Stimulated activated effector memory CD8-positive, alpha-beta T cell treated with anti-CD3 and anti-CD28 coated beads, Interleukin-12 subunit alpha, Interleukin-12 subunit beta, amount 100 ng/mL, for 72 hours (primary cell): ENCODE measurements around the gene CEMP1.
"Not testable (repeated sequence)": the region's sequence is repeated elsewhere in the genome, so short reads cannot be mapped to it uniquely, and the experiment has no call there.

ENCODE experiments used
- ATAC-seq: fragments of 150-1000 bp; cut with Tn5 transposase; 2 replicates; pipeline ENCODE4 v1.10.0; 2021
- DNase-seq, 2 donors: peaks; one replicate each; pipeline ENCODE4 v3.0.0; 2021 to 2022; ENCODE audit warnings: low spot score in 2 of 2
- H3K27ac Mint-ChIP-seq: one replicate; pipeline ENCODE4 v1.8.0; 2022; ENCODE audit warnings: mild to moderate bottlenecking, mixed read lengths
- H3K36me3 Mint-ChIP-seq: one replicate; pipeline ENCODE4 v1.8.0; 2022; ENCODE audit warnings: mild to moderate bottlenecking, mixed read lengths
- H3K4me1 Mint-ChIP-seq: one replicate; pipeline ENCODE4 v1.8.0; 2022; ENCODE audit warnings: mixed read lengths
- H3K4me3 Mint-ChIP-seq: one replicate; pipeline ENCODE4 v1.8.0; 2022; ENCODE audit warnings: mild to moderate bottlenecking, mixed read lengths
- H3K9me3 Mint-ChIP-seq: one replicate; pipeline ENCODE4 v1.8.0; 2022; ENCODE audit warnings: mixed read lengths

CEMP1 gene

GRCh38 chr16:2531371-2531695, at the start of gene CEMP1:
TSS of gene CEMP1 (minus strand) at chr16:2531408. CDS start at chr16:2531073, 335 bp downstream.
- no peaks in the 10 kb centered on the region for H3K9me3 Mint-ChIP-seq
- H3K36me3 Mint-ChIP-seq: peaks cover 22% of the 10 kb centered on the region
- peak within 1 kb of the TSS; percentile 96 for H3K4me3 Mint-ChIP-seq
- peaks cover 26% of the 10 kb centered on the region for H3K4me1 Mint-ChIP-seq
- ATAC-seq: no peak
- H3K27ac Mint-ChIP-seq: peak within 1 kb of the TSS; percentile 97
- DNase-seq: no peak

GRCh38 chr16:2580818-2581217, 49.6 kb upstream of the CEMP1 start:
- H3K27ac Mint-ChIP-seq: not testable (repeated sequence)

GRCh38 chr16:2580143-2580542, 48.9 kb upstream of the CEMP1 start:
- not testable (repeated sequence) for H3K4me3 Mint-ChIP-seq, H3K27ac Mint-ChIP-seq, H3K36me3 Mint-ChIP-seq, DNase-seq, H3K9me3 Mint-ChIP-seq, H3K4me1 Mint-ChIP-seq
- ATAC-seq: peak; percentile 43

More at GRCh38 chr16:2580818-2581217, 49.6 kb upstream of the CEMP1 start:
- H3K4me3 Mint-ChIP-seq, H3K4me1 Mint-ChIP-seq, H3K36me3 Mint-ChIP-seq, DNase-seq, H3K9me3 Mint-ChIP-seq, ATAC-seq: not testable (repeated sequence)

- not testable (repeated sequence) for H3K9me3 Mint-ChIP-seq, H3K4me1 Mint-ChIP-seq, DNase-seq, ATAC-seq, H3K4me3 Mint-ChIP-seq, H3K27ac Mint-ChIP-seq, H3K36me3 Mint-ChIP-seq
These were observed 47.7 kb upstream of the CEMP1 start for GRCh38 chr16:2578905-2579304.

GRCh38 chr16:2577044-2577443, 45.8 kb upstream of the CEMP1 start:
- H3K27ac Mint-ChIP-seq, H3K4me3 Mint-ChIP-seq, H3K4me1 Mint-ChIP-seq, ATAC-seq, H3K9me3 Mint-ChIP-seq, H3K36me3 Mint-ChIP-seq: not testable (repeated sequence)
- peak in 1 of 2 donors; percentile 41 for DNase-seq

GRCh38 chr16:2575839-2576238, 44.6 kb upstream of the CEMP1 start:
- not testable (repeated sequence) for H3K36me3 Mint-ChIP-seq, H3K9me3 Mint-ChIP-seq, ATAC-seq, DNase-seq, H3K4me3 Mint-ChIP-seq, H3K27ac Mint-ChIP-seq, H3K4me1 Mint-ChIP-seq

GRCh38 chr16:2572704-2573103, 41.5 kb upstream of the CEMP1 start:
- not testable (repeated sequence) for H3K4me3 Mint-ChIP-seq, H3K27ac Mint-ChIP-seq, H3K36me3 Mint-ChIP-seq, H3K9me3 Mint-ChIP-seq, H3K4me1 Mint-ChIP-seq, DNase-seq
- peak; percentile 85 for ATAC-seq

GRCh38 chr16:2568573-2568972, 37.4 kb upstream of the CEMP1 start:
- not testable (repeated sequence) for H3K27ac Mint-ChIP-seq, DNase-seq, H3K4me3 Mint-ChIP-seq, H3K4me1 Mint-ChIP-seq, H3K36me3 Mint-ChIP-seq, ATAC-seq, H3K9me3 Mint-ChIP-seq

GRCh38 chr16:2567506-2567905, 36.3 kb upstream of the CEMP1 start:
- not testable (repeated sequence) for H3K9me3 Mint-ChIP-seq, ATAC-seq, H3K4me1 Mint-ChIP-seq, H3K4me3 Mint-ChIP-seq, DNase-seq, H3K36me3 Mint-ChIP-seq, H3K27ac Mint-ChIP-seq

GRCh38 chr16:2560798-2561133, 29.6 kb upstream of the CEMP1 start:
- ATAC-seq (peak; percentile 95), DNase-seq (peak; percentile 52 to 71)
- not testable (repeated sequence) for H3K4me3 Mint-ChIP-seq, H3K9me3 Mint-ChIP-seq, H3K36me3 Mint-ChIP-seq, H3K27ac Mint-ChIP-seq, H3K4me1 Mint-ChIP-seq

- not testable (repeated sequence) for DNase-seq, H3K27ac Mint-ChIP-seq, H3K36me3 Mint-ChIP-seq, ATAC-seq, H3K4me3 Mint-ChIP-seq, H3K4me1 Mint-ChIP-seq, H3K9me3 Mint-ChIP-seq
These were observed 29.1 kb upstream of the CEMP1 start for GRCh38 chr16:2560131-2560797.

- H3K4me1 Mint-ChIP-seq, H3K27ac Mint-ChIP-seq, H3K36me3 Mint-ChIP-seq, DNase-seq, H3K9me3 Mint-ChIP-seq, ATAC-seq, H3K4me3 Mint-ChIP-seq: not testable (repeated sequence)
These were observed 25.9 kb upstream of the CEMP1 start for GRCh38 chr16:2557150-2557549.

- H3K27ac Mint-ChIP-seq, DNase-seq, H3K4me1 Mint-ChIP-seq, H3K9me3 Mint-ChIP-seq, H3K36me3 Mint-ChIP-seq, H3K4me3 Mint-ChIP-seq, ATAC-seq: not testable (repeated sequence)
These were observed 23.7 kb upstream of the CEMP1 start for GRCh38 chr16:2554709-2555425.

- H3K4me1 Mint-ChIP-seq: not testable (repeated sequence)
These were observed 20.2 kb upstream of the CEMP1 start for GRCh38 chr16:2551420-2551889.

GRCh38 chr16:2550283-2550878, 19.2 kb upstream of the CEMP1 start:
- not testable (repeated sequence) for H3K27ac Mint-ChIP-seq, H3K36me3 Mint-ChIP-seq, DNase-seq, H3K4me1 Mint-ChIP-seq, H3K9me3 Mint-ChIP-seq, ATAC-seq, H3K4me3 Mint-ChIP-seq

More at GRCh38 chr16:2551420-2551889, 20.2 kb upstream of the CEMP1 start:
- H3K36me3 Mint-ChIP-seq, H3K4me3 Mint-ChIP-seq, H3K9me3 Mint-ChIP-seq, H3K27ac Mint-ChIP-seq, DNase-seq, ATAC-seq: not testable (repeated sequence)

- not testable (repeated sequence) for H3K27ac Mint-ChIP-seq, DNase-seq, H3K4me3 Mint-ChIP-seq, H3K9me3 Mint-ChIP-seq, ATAC-seq
- peaks cover 35% of the 10 kb centered on the region for H3K4me1 Mint-ChIP-seq
- peaks cover 28% of the 10 kb centered on the region for H3K36me3 Mint-ChIP-seq
These were observed 12.6 kb upstream of the CEMP1 start for GRCh38 chr16:2543771-2544170.
